B cell (primary cell): Measurements from ENCODE around the gene MYH14. TPM values are rescaled to one million over a fixed set of nuclear protein-coding genes. Genes with fewer than 3 reads are reported as not detected.

Source experiments
- ATAC-seq: fragments of 200-7000 bp; cut with Tn5 transposase; one replicate; pipeline ENCODE4 v1.10.0; 2021; ENCODE audit warnings: low read depth, mild to moderate bottlenecking, moderate number of reproducible peaks, moderate library complexity
- CTCF ChIA-PET: fragments of 350-600 bp; sonication (Branson Sonifier 250); formaldehyde crosslinking; loops from one replicate; lab custom pipeline; 2021; ENCODE audit warnings: antibody characterized with exemption, inconsistent platforms; lab: Charles Lee
- POLR2A ChIA-PET: fragments of 350-600 bp; sonication (Branson Sonifier 250); formaldehyde crosslinking; loops from one replicate; lab custom pipeline; 2021; ENCODE audit warnings: antibody characterized with exemption; lab: Charles Lee
- DNase-seq: peaks from one replicate; pipeline ENCODE4 v3.0.0; 2013
- H2AFZ ChIP-seq: 2 replicates; pipeline ENCODE4 v1.6.1; 2012; ENCODE audit warnings: mild to moderate bottlenecking, low read depth, low read length; ENCODE audit not compliant: insufficient read depth, poor library complexity, severe bottlenecking
- H3K27ac ChIP-seq, 2 donors: 1 replicate in 1 of 2; 2 replicates in 1 of 2; pipeline ENCODE4 v1.5.1; 2012 to 2013; ENCODE audit warnings: low read length in 2 of 2, mild to moderate bottlenecking in 2 of 2, moderate library complexity in 1 of 2
- H3K27me3 ChIP-seq, 4 experiments: fragments of 200-600 bp in 1 of 4; sonication (generic) in 1 of 4; replicated peaks in 1 of 4; 1 replicate in 2 of 4; 2 replicates in 2 of 4; pipeline versions ENCODE4 v1.6.1 to v1.7.0; 2013 to 2016; ENCODE audit warnings: low read length in 3 of 4, mild to moderate bottlenecking in 2 of 4, mixed read lengths in 1 of 4, moderate library complexity in 1 of 4; ENCODE audit not compliant: insufficient read depth in 4 of 4, control insufficient read depth in 3 of 4; ENCODE audit errors: control extremely low read depth in 1 of 4
- H3K36me3 ChIP-seq, 2 experiments: replicated peaks in 1 of 2; 1 replicate in 1 of 2; 2 replicates in 1 of 2; pipeline versions ENCODE4 v1.6.1 to v1.7.1; 2013; ENCODE audit warnings: low read length in 1 of 2; ENCODE audit not compliant: insufficient read depth in 2 of 2, control insufficient read depth in 1 of 2; ENCODE audit errors: control extremely low read depth in 1 of 2, extremely low read depth in 1 of 2
- H3K4me1 ChIP-seq, 2 donors: fragments of 200-600 bp in 1 of 2; sonication (generic) in 1 of 2; 1 replicate in 1 of 2; 2 replicates in 1 of 2; pipeline versions ENCODE4 v1.5.1 to v1.6.1; 2013 to 2017; ENCODE audit warnings: low read length in 2 of 2; ENCODE audit not compliant: control insufficient read depth in 2 of 2, insufficient read depth in 2 of 2
- H3K4me2 ChIP-seq: replicated peaks from 2 replicates; pipeline ENCODE3; 2012; ENCODE audit warnings: mild to moderate bottlenecking, low read depth, low read length; ENCODE audit not compliant: poor library complexity, severe bottlenecking
- H3K4me3 ChIP-seq, 5 experiments: fragments of 200-600 bp in 1 of 5; sonication (generic) in 1 of 5; 1 replicate in 3 of 5; 2 replicates in 2 of 5; pipeline versions ENCODE4 v1.5.1 to v1.7.0; 2011 to 2016; ENCODE audit warnings: low read length in 4 of 5, mild to moderate bottlenecking in 4 of 5, low read depth in 2 of 5, control low read depth in 1 of 5, moderate library complexity in 1 of 5; ENCODE audit not compliant: insufficient read depth in 1 of 5; ENCODE audit errors: control extremely low read depth in 1 of 5, extremely low read depth in 1 of 5
- H3K79me2 ChIP-seq: fragments of 200-600 bp; sonication (generic); one replicate; pipeline ENCODE4 v1.6.0; 2016; ENCODE audit warnings: low read length; ENCODE audit not compliant: control insufficient read depth, insufficient read depth
- H3K9ac ChIP-seq: fragments of 200-600 bp; sonication (generic); 2 replicates; pipeline ENCODE4 v1.6.1; 2017; ENCODE audit warnings: mild to moderate bottlenecking, low read length, moderate library complexity
- H3K9me3 ChIP-seq, 3 donors: one replicate each; pipeline versions ENCODE4 v1.6.1 to v1.7.1; 2013; ENCODE audit warnings: low read length in 2 of 3; ENCODE audit not compliant: control insufficient read depth in 2 of 3, insufficient read depth in 1 of 3; ENCODE audit errors: control extremely low read depth in 1 of 3
- H4K20me1 ChIP-seq: 2 replicates; pipeline ENCODE4 v1.6.0; 2012; ENCODE audit warnings: mild to moderate bottlenecking, low read length; ENCODE audit not compliant: insufficient read depth, control insufficient read depth, poor library complexity, severe bottlenecking
- H3K27ac Mint-ChIP-seq: one replicate; pipeline ENCODE4 v1.8.0; 2021; ENCODE audit warnings: mixed read lengths
- H3K27me3 Mint-ChIP-seq: one replicate; pipeline ENCODE4 v1.8.0; 2021; ENCODE audit warnings: mixed read lengths
- H3K4me1 Mint-ChIP-seq: one replicate; pipeline ENCODE4 v1.8.0; 2021; ENCODE audit warnings: mixed read lengths
- H3K4me3 Mint-ChIP-seq: one replicate; pipeline ENCODE4 v1.8.0; 2021; ENCODE audit warnings: mixed read lengths
- H3K9me3 Mint-ChIP-seq: one replicate; pipeline ENCODE4 v1.8.0; 2022; ENCODE audit warnings: mixed read lengths; ENCODE audit not compliant: insufficient read depth
- CTCF ChIP-seq: fragments of 200-600 bp; IDR thresholded peaks from one replicate; pipeline ENCODE4 v1.8.0; 2022; ENCODE audit warnings: antibody characterized with exemption, mild to moderate bottlenecking
- EZH2 ChIP-seq: IDR thresholded peaks from 2 replicates; pipeline ENCODE4 v1.6.1; 2012; ENCODE audit warnings: borderline replicate concordance, low read depth, mild to moderate bottlenecking, moderate library complexity, low read length; ENCODE audit not compliant: insufficient read depth, poor library complexity, severe bottlenecking
- WGBS: methylation state at CpG from one replicate; pipeline ENCODE4 v1.1.5; 2013; ENCODE audit warnings: missing lambda C conversion rate; ENCODE audit not compliant: insufficient coverage; 5-methylcytosine and 5-hydroxymethylcytosine counted together
- intact Hi-C: fragments of 100-400 bp; cut with micrococcal nuclease; formaldehyde crosslinking; loops from one replicate; pipeline ENCODE4 v1.10.0; 2022
- polyA plus RNA-seq: library from polyadenylated mRNA; depleted of rRNA; stranded (reverse); fragments of >200 nt; gene quantifications from 2 replicates; pipeline ENCODE4 v1.2.3, GENCODE V29; 2012
- total RNA-seq, 2 donors: library from RNA; stranded (reverse); fragments of 120-200 nt in 1 of 2; gene quantifications; 1 replicate in 1 of 2; 2 replicates in 1 of 2; pipeline versions ENCODE4 v1.2.3 to v1.2.4, GENCODE V29; 2013 to 2022

Gene MYH14
- total and polyA plus RNA-seq, 2 donors (not counting 1 experiment from before 2014, with no cell fraction given), result not detected

- WGBS, result 6% methylated on average over 19 of the region's 42 CpGs
- Mint-ChIP-seq H3K4me3 (no peak overlapping the region), H3K27me3 (peaks cover 68% of the 10 kb centered on the region), H3K9me3 (no peaks in the 10 kb centered on the region), H3K4me1 (peaks cover 27% of the 10 kb centered on the region), H3K27ac (no peak overlapping the region)
- Histone ChIP-seq H3K4me3 (no peak overlapping the region), H3K36me3 (no peaks in the 10 kb centered on the region), H3K9ac (no peak overlapping the region), H3K27me3 (peaks cover 0 to 66% (median 44%) of the 10 kb centered on the region in 4 experiments), H3K4me2 (peak overlapping the region; percentile 42), H4K20me1 (no peaks in the 10 kb centered on the region), H3K4me1 (peaks cover 24 to 38% of the 10 kb centered on the region in 2 donors), H3K9me3 (peaks cover 0 to 32% (median 2%) of the 10 kb centered on the region in 3 donors), H2AFZ (no peak overlapping the region), H3K27ac (no peak overlapping the region), H3K79me2 (no peaks in the 10 kb centered on the region)
- TF ChIP-seq EZH2, result no peak
- no peak for TF ChIP-seq CTCF
- POLR2A ChIA-PET, result interaction anchor here (0.6 kb wide), 2 partner anchors 9 to 1869 kb away, joined by 4 to 6 read pairs; no protein-coding TSS in a partner anchor
- ATAC-seq (no peak), DNase-seq (no peak)
- CTCF ChIA-PET, result interaction anchor here (0.7 kb wide), 1 partner anchor 35 kb away, joined by 3 read pairs; no protein-coding TSS in a partner anchor
- intact Hi-C loops, result no loop called here
Observed at GRCh38 chr19:50311723-50312635, 108.6 kb downstream of the MYH14 start.
